ENCODE data around the gene E2F3. TPM values are rescaled to one million over a fixed set of nuclear protein-coding genes. Genes with fewer than 3 reads are reported as not detected.

E2F3 gene
- total RNA-seq, 4 donors from 2014 or later, result 2.9 to 5.6 (median 4.2) TPM

- 50% methylated on average over 4 of the region's 4 CpGs for WGBS
- intact Hi-C loops (cut with DNase I), result no loop called here
- no peak overlapping the region for H3K4me3 ChIP-seq
- peaks cover 0 to 15% (median 10%) of the 10 kb centered on the region in 4 donors for H3K4me1 ChIP-seq
- no peaks in the 10 kb centered on the region for H3K9me3 ChIP-seq
- no peaks in the 10 kb centered on the region for H3K27me3 ChIP-seq
- no peak for TF ChIP-seq POLR2AphosphoS5 (IDR thresholded peaks at IDR 0.05)
- no peak for TF ChIP-seq POLR2A (IDR thresholded peaks at IDR 0.05; ENCODE audit: low read depth)
- no peak for TF ChIP-seq CTCF (IDR thresholded peaks at IDR 0.05)
- TF ChIP-seq EP300 (IDR thresholded peaks at IDR 0.05), result no peak
- DNase-seq (ENCODE audit: extremely low spot score), result no peak
- H3K36me3 ChIP-seq, result no peaks in the 10 kb centered on the region
- no peak overlapping the region for H3K27ac ChIP-seq (replicated peaks in 1 of 4)
Observed at GRCh38 chr6:20447581-20448132, 46.0 kb downstream of the E2F3 start.

DNA sequence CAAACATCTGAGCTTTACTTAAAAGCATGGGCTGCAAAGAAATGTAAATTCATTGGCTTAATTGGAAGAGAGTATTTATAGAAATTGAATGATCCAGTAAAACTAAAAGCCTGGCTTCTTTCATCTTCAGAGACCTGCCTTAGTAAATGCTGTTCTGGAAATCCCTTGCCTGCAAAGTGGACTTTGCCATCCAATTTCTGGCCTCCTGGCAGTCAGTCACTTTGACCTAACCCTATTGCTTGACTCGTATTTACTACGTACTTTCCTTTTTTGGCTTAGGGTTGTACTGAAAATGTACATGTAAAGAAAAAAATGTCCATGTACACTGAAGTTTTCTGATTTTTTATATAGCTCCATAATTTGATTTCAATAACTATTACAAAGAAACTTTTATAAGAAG, 47.1 kb downstream of the E2F3 start:
- Histone ChIP-seq H3K4me3 (no peak overlapping the region), H3K27ac (replicated peaks in 1 of 4) (no peak overlapping the region), H3K9me3 (no peaks in the 10 kb centered on the region), H3K4me1 (peaks cover 0 to 15% (median 10%) of the 10 kb centered on the region in 4 donors), H3K36me3 (no peaks in the 10 kb centered on the region), H3K27me3 (no peaks in the 10 kb centered on the region)
- 96% methylated on average over 2 of the region's 2 CpGs for WGBS
- DNase-seq (ENCODE audit: extremely low spot score), result no peak
- TF ChIP-seq CTCF (IDR thresholded peaks at IDR 0.05), result no peak
- no peak for TF ChIP-seq EP300 (IDR thresholded peaks at IDR 0.05)
- TF ChIP-seq POLR2A (IDR thresholded peaks at IDR 0.05; ENCODE audit: low read depth), result no peak
- TF ChIP-seq POLR2AphosphoS5 (IDR thresholded peaks at IDR 0.05), result no peak
- intact Hi-C loops (cut with DNase I), result no loop called here

DNA sequence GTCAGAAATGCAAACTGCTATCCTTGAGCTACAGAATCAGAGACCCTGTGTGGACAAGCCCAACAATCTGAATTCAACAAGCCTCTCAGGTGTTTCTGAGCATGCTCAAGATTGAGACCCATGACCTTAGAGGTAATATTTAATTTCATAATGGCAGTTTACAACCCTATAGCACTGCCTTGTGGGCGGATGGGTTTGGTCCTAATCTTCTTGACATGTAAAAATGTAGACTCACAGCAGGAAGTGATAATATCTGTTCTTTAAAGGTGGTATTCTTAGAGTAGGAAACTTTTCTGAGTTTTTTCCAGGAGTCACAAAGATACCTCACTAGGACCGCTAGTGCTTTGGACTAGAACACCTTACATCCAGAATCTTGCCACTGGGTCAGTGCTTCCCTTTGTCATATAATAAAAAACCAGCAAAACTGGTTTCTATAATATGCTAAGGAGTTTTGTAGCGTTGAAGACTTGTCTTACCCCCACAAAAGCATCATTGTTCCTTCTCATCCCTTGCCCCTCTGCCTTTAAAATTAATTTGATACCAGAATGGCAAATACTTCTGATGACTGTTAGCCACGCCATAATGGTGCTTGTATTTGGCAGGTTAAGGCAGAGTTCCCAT, 52.6 kb downstream of the E2F3 start:
- 88% methylated on average over 4 of the region's 4 CpGs for WGBS
- peaks cover 0 to 4% (median 0%) of the 10 kb centered on the region in 4 donors for H3K4me1 ChIP-seq
- H3K27ac ChIP-seq (replicated peaks in 1 of 4), result no peak overlapping the region
- no peaks in the 10 kb centered on the region for H3K36me3 ChIP-seq
- intact Hi-C loops (cut with DNase I), result no loop called here
- H3K4me3 ChIP-seq, result no peak overlapping the region
- no peak for DNase-seq (ENCODE audit: extremely low spot score)
- H3K27me3 ChIP-seq, result no peaks in the 10 kb centered on the region
- no peaks in the 10 kb centered on the region for H3K9me3 ChIP-seq
- no peak for TF ChIP-seq POLR2A (IDR thresholded peaks at IDR 0.05; ENCODE audit: low read depth)
- TF ChIP-seq EP300 (IDR thresholded peaks at IDR 0.05), result no peak
- no peak for TF ChIP-seq POLR2AphosphoS5 (IDR thresholded peaks at IDR 0.05)
- TF ChIP-seq CTCF (IDR thresholded peaks at IDR 0.05), result no peak

GRCh38 chr6:20455251-20455940, 53.7 kb downstream of the E2F3 start:
- Histone ChIP-seq H3K27ac (replicated peaks in 1 of 4) (no peak overlapping the region), H3K36me3 (no peaks in the 10 kb centered on the region), H3K4me3 (no peak overlapping the region), H3K27me3 (no peaks in the 10 kb centered on the region), H3K4me1 (peaks cover 0 to 4% (median 0%) of the 10 kb centered on the region in 4 donors), H3K9me3 (no peaks in the 10 kb centered on the region)
- WGBS, result 76% methylated on average over 5 of the region's 5 CpGs
- TF ChIP-seq POLR2A (IDR thresholded peaks at IDR 0.05; ENCODE audit: low read depth), result no peak
- TF ChIP-seq EP300 (IDR thresholded peaks at IDR 0.05), result no peak
- TF ChIP-seq CTCF (IDR thresholded peaks at IDR 0.05), result no peak
- TF ChIP-seq POLR2AphosphoS5 (IDR thresholded peaks at IDR 0.05), result no peak
- DNase-seq (ENCODE audit: extremely low spot score), result no peak
- intact Hi-C loops (cut with DNase I), result no loop called here

Data from esophagus muscularis mucosa (tissue), 4 donors.